ENCODE data around the gene COA7.
A peak's percentile ranks its signal among the peaks of the same experiment; 100 is the strongest.

The COA7 gene

GRCh38 chr1:52697795-52698674, at the start of gene COA7:
COA7 (minus strand) TSS chr1:52698347; CDS start chr1:52698326, 21 bp downstream.
- no peaks in the 10 kb centered on the region for H3K9me3 ChIP-seq (ENCODE audit: control insufficient read depth, insufficient read depth, low read depth, low read length)
- peak within 1 kb of the TSS; percentile 79 for H3K4me3 ChIP-seq (ENCODE audit: low read depth, low read length)
- ChIA-PET CTCF (interaction anchor here (0.6 to 1.2 kb wide), 5 partner anchors 10 to 303 kb away, joined by 3 to 5 read pairs (median 3); partner anchors contain the start of gene ZYG11A), POLR2A (interaction anchor here (0.5 to 1.5 kb wide), 3 partner anchors 16 to 714 kb away, joined by 3 to 4 read pairs (median 3); partner anchors contain the start of gene ZYG11B)
- H3K27ac ChIP-seq (ENCODE audit: extremely low read depth, low read depth, low read length): peak within 1 kb of the TSS; percentile 59; the same call in 1 of the 2 replicates
- peaks cover 0 to 11% of the 10 kb centered on the region in 2 experiments; a peak in 2 of 3 replicates for H3K36me3 ChIP-seq (ENCODE audit: control insufficient read depth in 2 of 2, insufficient read depth in 1 of 2, low read length in 2 of 2)
- H3K4me1 ChIP-seq (ENCODE audit: control insufficient read depth, insufficient read depth, low read length): no peaks in the 10 kb centered on the region
- TF ChIP-seq ZNF18 (tag by site-specific recombination; IDR thresholded peaks at IDR 0.05) (peak; percentile 33; the same call in 1 of the 2 replicates), ZNF529 (tag by site-specific recombination; IDR thresholded peaks at IDR 0.05; ENCODE audit: insufficient replicate concordance) (no peak), ZNF514 (tag by site-specific recombination; IDR thresholded peaks at IDR 0.05) (no peak), ZNF639 (tag by site-specific recombination; IDR thresholded peaks at IDR 0.05) (0 out of 2 replicates have a peak, but pooled peaks have one; percentile 51), TCF7L2 (IDR thresholded peaks at IDR 0.05; ENCODE audit: borderline replicate concordance, low read depth, low read length) (no peak), ZNF701 (tag by site-specific recombination; IDR thresholded peaks at IDR 0.05) (no peak), ZBTB10 (tag by site-specific recombination; IDR thresholded peaks at IDR 0.05) (no peak), ZNF2 (tag by site-specific recombination; IDR thresholded peaks at IDR 0.05) (peak; percentile 61; the same call in 1 of the 2 replicates), ZNF423 (tag by site-specific recombination; IDR thresholded peaks at IDR 0.05) (no peak), ZNF335 (tag by site-specific recombination; conservative IDR thresholded peaks at IDR 0.05) (peak; percentile 81), ZNF518A (tag by site-specific recombination; conservative IDR thresholded peaks at IDR 0.05; ENCODE audit: low read depth) (no peak), ZNF398 (tag by site-specific recombination; IDR thresholded peaks at IDR 0.05) (no peak), ZSCAN16 (tag by site-specific recombination; IDR thresholded peaks at IDR 0.05) (no peak), ZNF248 (tag by site-specific recombination; IDR thresholded peaks at IDR 0.05) (no peak), ZNF26 (tag by site-specific recombination; IDR thresholded peaks at IDR 0.05) (no peak), ZNF362 (tag by site-specific recombination; IDR thresholded peaks at IDR 0.05) (no peak), GLI4 (tag by site-specific recombination; IDR thresholded peaks at IDR 0.05) (no peak)
